ENCODE data around the gene CNOT8.
"Not testable (repeated sequence)": the region's sequence is repeated elsewhere in the genome, so short reads cannot be mapped to it uniquely, and the experiment has no call there.

The CNOT8 gene

GRCh38 chr5:154898210-154898609 is 39.8 kb downstream of the CNOT8 start:
- no peak for DNase-seq (ENCODE audit: low read depth, low spot score)
- H3K4me3 ChIP-seq (ENCODE audit: low read length) = no peak overlapping the region

GRCh38 chr5:154899151-154899816 is 40.9 kb downstream of the CNOT8 start:
- no peak for DNase-seq (ENCODE audit: low read depth, low spot score)
- H3K4me3 ChIP-seq (ENCODE audit: low read length) = no peak overlapping the region

GRCh38 chr5:154900066-154900465 is 41.6 kb downstream of the CNOT8 start:
- no peak overlapping the region for H3K4me3 ChIP-seq (ENCODE audit: low read length)
- no peak for DNase-seq (ENCODE audit: low read depth, low spot score)

DNA sequence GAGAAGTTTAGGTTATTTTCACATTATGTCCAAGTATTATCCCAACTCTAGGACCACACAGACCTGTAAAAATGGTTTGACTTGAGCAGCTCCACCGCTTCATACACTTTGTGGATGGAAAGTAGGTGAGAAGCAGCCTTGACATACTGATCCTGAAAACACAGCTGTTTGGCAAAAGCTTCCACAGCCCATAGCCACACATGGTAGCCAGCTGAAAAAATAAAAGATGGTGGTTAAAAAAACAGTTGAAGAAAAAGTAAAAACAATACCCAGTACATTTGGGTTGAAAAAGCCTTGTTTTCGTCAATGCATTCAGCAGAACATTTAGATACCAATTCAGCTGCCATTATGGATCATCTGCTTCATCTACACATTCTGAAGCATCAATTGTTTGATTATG is 42.8 kb downstream of the CNOT8 start:
- no peak for DNase-seq (ENCODE audit: low read depth, low spot score)
- no peak overlapping the region for H3K4me3 ChIP-seq (ENCODE audit: low read length)

DNA sequence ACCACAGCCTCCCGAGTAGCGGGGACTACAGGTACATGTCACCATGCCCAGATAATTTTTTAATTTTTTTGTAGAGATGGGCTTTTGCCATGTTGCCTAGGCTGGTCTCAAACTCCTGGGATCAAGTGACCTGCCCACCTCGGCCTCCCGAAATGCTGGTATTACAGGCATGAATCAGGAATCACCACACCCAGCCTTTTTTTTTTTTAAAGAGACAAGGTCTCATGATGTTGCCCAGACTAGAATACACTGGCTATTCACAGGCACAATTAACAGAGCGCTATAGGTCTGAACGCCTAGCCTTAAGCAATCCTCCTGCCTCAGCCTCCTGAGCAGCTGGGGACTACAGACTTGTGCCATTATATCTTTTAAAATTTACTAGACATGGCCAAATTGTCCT is 43.5 kb downstream of the CNOT8 start:
- H3K4me3 ChIP-seq (ENCODE audit: low read length) = no peak overlapping the region
- DNase-seq (ENCODE audit: low read depth, low spot score) = no peak

- not testable (repeated sequence) for DNase-seq (ENCODE audit: low read depth, low spot score); H3K4me3 ChIP-seq (ENCODE audit: low read length)
Measured at GRCh38 chr5:154905601-154906000, 47.2 kb downstream of the CNOT8 start.

GRCh38 chr5:154916874-154917273 is 58.4 kb downstream of the CNOT8 start:
- no peak overlapping the region for H3K4me3 ChIP-seq (ENCODE audit: low read length)
- DNase-seq (ENCODE audit: low read depth, low spot score) = no peak

- no peak for DNase-seq (ENCODE audit: low read depth, low spot score)
Measured at GRCh38 chr5:154917757-154918156, 59.3 kb downstream of the CNOT8 start.

DNA sequence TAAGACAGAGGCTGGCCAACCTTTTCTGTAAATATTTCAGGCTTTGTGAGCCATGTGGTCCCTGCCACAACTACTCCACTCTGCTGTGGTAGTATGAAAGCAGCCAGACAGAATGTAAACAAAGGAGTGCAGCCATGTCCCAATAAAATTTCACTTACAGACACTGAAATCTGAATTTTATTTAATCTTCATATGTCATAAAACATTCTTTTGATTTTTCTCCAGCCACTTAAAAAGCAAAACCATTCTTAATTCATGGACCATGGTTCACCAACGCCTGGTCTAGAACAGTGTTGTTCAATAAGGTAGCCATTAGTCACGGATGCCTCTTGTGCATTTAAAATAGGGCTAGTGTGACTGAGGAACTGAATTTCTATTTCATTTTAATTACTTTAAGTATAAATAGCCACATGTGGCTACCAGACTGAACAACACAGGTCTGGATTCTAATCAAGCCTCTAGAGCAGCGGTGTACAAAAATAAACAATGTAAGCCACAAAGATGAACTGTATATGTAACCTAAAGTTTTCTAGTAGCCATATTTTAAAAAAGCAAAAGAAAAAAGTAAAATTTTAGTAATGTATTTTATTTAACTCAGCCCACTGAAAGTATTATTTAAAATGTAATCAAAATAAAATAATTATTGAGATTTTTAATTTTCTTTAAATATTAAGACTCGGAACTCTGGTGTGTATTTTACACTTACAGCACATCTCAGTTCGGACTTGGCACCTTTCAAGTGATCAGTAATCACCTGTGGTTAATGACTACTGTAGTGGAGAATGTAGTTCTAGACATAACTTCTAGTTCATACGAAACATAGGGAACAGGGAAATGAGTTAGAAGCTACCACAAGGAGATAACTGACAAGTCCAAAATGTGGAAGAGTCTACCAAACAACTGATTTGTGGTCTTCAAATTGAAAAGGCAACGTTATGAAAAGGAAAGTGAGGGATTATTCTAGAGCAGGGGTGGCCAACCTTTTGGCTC is 65.3 kb downstream of the CNOT8 start:
- no peak for DNase-seq (ENCODE audit: low read depth, low spot score)
- H3K4me3 ChIP-seq (ENCODE audit: low read length) = no peak overlapping the region

More at GRCh38 chr5:154917757-154918156, 59.3 kb downstream of the CNOT8 start:
- H3K4me3 ChIP-seq (ENCODE audit: low read length) = no peak overlapping the region

Data from Jurkat, Clone E6-1 (cell line).